GM18868 (cell line): Measurements from ENCODE around the gene C4orf50.

Experiments
- ATAC-seq: cut with Tn5 transposase; IDR thresholded peaks from one replicate; pipeline ENCODE4 v1.9.1; 2021; ENCODE audit warnings: mild to moderate bottlenecking, moderate library complexity; ENCODE audit not compliant: unreplicated experiment

C4orf50 gene

GRCh38 chr4:5897674-5898073, 120.6 kb downstream of the C4orf50 start:
- no peak for ATAC-seq

GRCh38 chr4:5895287-5895686, 122.9 kb downstream of the C4orf50 start:
- ATAC-seq: no peak

- no peak for ATAC-seq
Measured at GRCh38 chr4:5894266-5894665, 124.0 kb downstream of the C4orf50 start.

- no peak for ATAC-seq
Measured at GRCh38 chr4:5893591-5893990, 124.6 kb downstream of the C4orf50 start.

- ATAC-seq: no peak
Measured at GRCh38 chr4:5893004-5893580, 125.1 kb downstream of the C4orf50 start, which contains the start of gene CRMP1. CRMP1 (minus strand) TSS chr4:5893086; CDS start chr4:5892969, 117 bp downstream.

- no peak for ATAC-seq
Measured at GRCh38 chr4:5892323-5893003, 125.8 kb downstream of the C4orf50 start.

- no peak for ATAC-seq
Measured at GRCh38 chr4:5891563-5892322, 126.5 kb downstream of the C4orf50 start.

GRCh38 chr4:5890063-5890727, 128.0 kb downstream of the C4orf50 start:
- no peak for ATAC-seq

- no peak for ATAC-seq
Measured at GRCh38 chr4:5889002-5889696, 129.1 kb downstream of the C4orf50 start.

- ATAC-seq: no peak
Measured at GRCh38 chr4:5888222-5889001, 129.8 kb downstream of the C4orf50 start.

GRCh38 chr4:5887361-5888221, 130.6 kb downstream of the C4orf50 start:
- no peak for ATAC-seq

- no peak for ATAC-seq
Measured at GRCh38 chr4:5887011-5887360, 131.2 kb downstream of the C4orf50 start.

GRCh38 chr4:5885733-5886132, 132.5 kb downstream of the C4orf50 start:
- ATAC-seq: no peak

GRCh38 chr4:5884796-5885195, 133.4 kb downstream of the C4orf50 start:
- no peak for ATAC-seq

GRCh38 chr4:5883916-5884315, 134.3 kb downstream of the C4orf50 start:
- no peak for ATAC-seq

GRCh38 chr4:5882947-5883346, 135.3 kb downstream of the C4orf50 start:
- ATAC-seq: no peak

- ATAC-seq: no peak
Measured at GRCh38 chr4:5881340-5881739, 136.9 kb downstream of the C4orf50 start.

- no peak for ATAC-seq
Measured at GRCh38 chr4:5878359-5878758, 139.9 kb downstream of the C4orf50 start.

GRCh38 chr4:5877392-5877791, 140.8 kb downstream of the C4orf50 start:
- no peak for ATAC-seq
